GM13977 (cell line): ENCODE measurements around the gene MS4A4E.
"Not testable (repeated sequence)": the region's sequence is repeated elsewhere in the genome, so short reads cannot be mapped to it uniquely, and the experiment has no call there.

Experiments
- DNase-seq: peaks from one replicate; pipeline ENCODE4 v3.0.0; 2012; ENCODE audit warnings: low spot score
- in situ Hi-C: fragments of 300-500 bp; cut with MboI; formaldehyde crosslinking; loops from one replicate; pipeline ENCODE4 v1.12.0; 2022; ENCODE audit warnings: low sequenced_read_pairs, low pct_unique_long_range_greater_than_20kb, mixed read lengths, inconsistent platforms; ENCODE audit not compliant: unreplicated experiment
- TF ChIP-seq, protein P1 (sequence below): IDR thresholded peaks from 2 replicates; pipeline ENCODE4 v1.5.1; 2012; ENCODE audit warnings: mild to moderate bottlenecking, control low read depth; ENCODE audit not compliant: insufficient read depth; ENCODE audit errors: extremely low read depth, missing control alignments

The MS4A4E gene

DNA sequence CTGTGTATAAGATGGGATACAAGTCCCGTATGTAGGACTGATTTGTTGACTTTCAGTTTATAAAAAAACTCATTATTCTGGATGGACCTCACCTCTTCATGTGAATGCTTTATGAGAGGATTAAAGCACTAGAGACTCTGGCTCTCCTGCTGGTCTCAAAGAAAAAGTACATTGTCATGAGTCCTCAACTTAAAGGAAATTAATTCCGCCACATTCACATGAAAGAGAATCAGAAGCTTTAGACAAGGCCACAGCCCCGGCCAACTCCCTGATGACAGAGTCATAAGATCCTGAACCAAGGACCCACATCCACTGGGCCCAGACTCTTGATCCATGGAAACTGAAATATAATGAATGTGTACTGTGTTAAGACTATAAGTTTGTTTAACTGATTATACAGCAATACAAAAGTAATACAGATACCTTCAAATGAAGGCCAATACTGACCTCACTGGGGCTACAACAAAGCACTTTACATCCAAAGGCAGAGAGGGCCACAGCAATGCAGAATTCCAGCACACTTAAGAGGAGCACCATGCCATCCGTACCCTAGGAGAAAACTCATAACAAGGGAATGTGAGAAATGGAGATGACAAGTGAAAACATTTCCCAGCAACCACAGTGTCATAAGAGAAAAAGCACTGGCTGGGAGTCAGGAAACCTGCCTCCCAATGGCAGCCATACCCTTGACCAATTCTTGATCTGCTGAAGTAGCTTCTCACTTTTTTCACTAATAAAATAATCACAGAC, 34.6 kb downstream of the MS4A4E start:
- in situ Hi-C loops = no loop called here
- no peak for DNase-seq
- TF ChIP-seq, protein P1, sequence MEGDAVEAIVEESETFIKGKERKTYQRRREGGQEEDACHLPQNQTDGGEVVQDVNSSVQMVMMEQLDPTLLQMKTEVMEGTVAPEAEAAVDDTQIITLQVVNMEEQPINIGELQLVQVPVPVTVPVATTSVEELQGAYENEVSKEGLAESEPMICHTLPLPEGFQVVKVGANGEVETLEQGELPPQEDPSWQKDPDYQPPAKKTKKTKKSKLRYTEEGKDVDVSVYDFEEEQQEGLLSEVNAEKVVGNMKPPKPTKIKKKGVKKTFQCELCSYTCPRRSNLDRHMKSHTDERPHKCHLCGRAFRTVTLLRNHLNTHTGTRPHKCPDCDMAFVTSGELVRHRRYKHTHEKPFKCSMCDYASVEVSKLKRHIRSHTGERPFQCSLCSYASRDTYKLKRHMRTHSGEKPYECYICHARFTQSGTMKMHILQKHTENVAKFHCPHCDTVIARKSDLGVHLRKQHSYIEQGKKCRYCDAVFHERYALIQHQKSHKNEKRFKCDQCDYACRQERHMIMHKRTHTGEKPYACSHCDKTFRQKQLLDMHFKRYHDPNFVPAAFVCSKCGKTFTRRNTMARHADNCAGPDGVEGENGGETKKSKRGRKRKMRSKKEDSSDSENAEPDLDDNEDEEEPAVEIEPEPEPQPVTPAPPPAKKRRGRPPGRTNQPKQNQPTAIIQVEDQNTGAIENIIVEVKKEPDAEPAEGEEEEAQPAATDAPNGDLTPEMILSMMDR = no peak

DNA sequence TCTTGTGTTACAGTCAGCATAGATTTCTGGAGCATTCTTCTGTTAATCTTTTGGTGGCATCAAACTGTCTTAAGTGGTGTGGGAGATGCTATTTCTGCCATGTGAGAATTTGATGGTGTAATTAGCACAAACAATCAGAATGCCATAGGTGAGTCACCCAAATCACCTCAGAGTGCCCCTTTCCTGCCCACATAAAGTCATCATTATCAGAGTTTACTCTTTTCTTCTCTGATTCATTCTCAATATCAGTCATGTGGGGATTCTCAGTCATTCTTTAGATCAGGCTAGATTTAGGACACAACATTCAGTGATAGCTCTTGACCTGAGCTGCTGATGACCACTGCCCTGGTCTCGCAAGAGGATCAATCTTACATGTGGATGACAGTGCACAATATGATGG, 36.3 kb downstream of the MS4A4E start:
- in situ Hi-C loops = no loop called here
- TF ChIP-seq, protein P1 = no peak
- no peak for DNase-seq

DNA sequence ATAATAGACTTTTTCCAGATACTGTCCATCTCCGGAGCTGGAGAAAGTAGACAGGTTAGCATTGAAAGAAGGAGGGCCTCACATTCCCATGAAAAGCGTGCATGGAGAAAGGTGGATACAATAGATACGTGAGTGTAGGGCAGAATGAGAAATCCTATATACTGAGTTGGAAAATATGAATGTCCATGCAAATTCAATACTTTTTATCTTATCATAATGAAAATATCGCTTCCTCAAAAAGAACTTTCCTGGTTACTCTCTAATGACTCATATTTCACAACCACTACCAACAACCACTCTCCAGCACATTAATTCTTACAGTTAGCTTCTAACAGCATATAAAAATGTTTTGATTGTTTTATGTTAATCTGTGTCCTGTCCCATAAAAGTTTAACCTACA, 38.0 kb downstream of the MS4A4E start:
- in situ Hi-C loops = no loop called here
- DNase-seq = no peak
- TF ChIP-seq, protein P1 = no peak

DNA sequence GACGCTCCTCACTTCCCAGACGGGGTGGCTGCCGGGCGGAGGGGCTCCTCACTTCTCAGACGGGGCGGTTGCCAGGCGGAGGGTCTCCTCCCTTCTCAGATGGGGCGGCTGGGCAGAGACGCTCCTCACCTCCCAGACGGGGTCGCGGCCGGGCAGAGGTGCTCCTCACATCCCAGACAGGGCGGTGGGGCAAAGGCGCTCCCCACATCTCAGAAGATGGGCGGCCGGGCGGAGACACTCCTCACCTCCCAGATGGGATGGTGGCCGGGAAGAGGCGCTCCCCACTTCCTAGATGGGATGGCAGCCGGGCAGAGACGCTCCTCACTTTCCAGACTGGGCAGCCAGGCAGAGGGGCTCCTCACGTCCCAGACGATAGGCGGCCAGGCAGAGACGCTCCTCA, 41.6 kb downstream of the MS4A4E start:
- in situ Hi-C loops, DNase-seq: not testable (repeated sequence)

DNA sequence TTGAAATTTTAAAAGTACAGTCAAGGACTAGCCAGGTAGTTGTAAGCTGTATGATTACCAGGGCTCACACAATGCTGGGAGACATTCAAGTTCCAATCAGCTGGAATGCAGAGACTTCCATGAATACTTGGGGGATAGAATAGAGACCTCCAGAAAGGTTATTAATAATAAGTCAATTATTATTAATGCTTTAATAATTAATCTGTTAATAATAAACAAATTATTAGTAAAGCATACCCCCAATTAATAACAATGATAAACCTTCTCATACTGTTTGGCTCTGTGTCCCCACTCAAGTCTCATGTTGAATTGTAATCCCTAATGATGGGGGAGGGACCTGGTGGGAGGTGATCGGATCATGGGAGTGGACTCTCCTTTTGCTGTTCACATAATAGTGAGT, 45.5 kb downstream of the MS4A4E start:
- in situ Hi-C loops = no loop called here
- no peak for DNase-seq
- TF ChIP-seq, protein P1 = no peak

DNA sequence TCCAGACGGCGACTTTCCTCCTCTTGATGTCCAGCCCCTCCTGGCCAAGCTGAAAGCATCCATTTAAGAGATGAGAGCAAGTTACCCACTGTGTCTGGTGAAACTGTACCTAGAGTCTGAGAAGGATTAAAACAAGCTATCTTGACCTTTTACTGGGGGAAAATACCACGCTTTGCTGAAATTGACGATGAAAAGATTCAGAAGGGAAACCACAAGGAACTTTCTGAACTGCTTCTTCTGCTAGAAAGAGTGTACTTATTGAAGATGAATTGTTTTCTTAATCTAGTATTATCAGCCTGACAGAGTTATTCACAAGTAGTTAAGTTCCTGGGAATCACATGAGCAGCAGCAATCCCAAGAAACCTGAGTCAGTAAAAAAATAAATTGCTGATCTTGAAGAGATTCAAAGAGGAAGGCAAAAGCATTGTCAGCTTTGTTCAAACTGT, 47.0 kb downstream of the MS4A4E start:
- in situ Hi-C loops = no loop called here
- TF ChIP-seq, protein P1 = no peak
- no peak for DNase-seq

DNA sequence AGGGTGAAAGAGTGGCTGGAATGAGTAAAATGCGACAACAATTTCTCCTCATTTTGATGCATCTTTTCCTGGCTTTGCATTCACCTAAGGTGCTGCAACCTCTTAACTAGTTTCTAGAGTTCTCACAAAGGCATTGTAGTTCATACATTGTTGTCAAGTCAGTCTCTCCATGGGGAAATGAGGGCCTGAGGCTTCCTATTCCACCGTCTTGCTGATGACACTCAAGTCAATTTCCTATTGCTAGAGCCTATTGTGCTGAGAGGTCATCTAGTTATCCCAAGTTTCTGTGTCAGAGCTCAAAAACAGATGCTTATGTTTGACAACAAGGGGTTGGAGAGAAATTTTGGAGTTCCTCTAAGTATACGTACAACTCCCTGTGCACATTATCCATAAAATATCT, 48.4 kb downstream of the MS4A4E start:
- DNase-seq = no peak
- in situ Hi-C loops = no loop called here
- TF ChIP-seq, protein P1 = no peak
